ENCODE measurements around the gene RCAN2. TPM values are rescaled to one million over a fixed set of nuclear protein-coding genes. Genes with fewer than 3 reads are reported as not detected.

Gene RCAN2
- total RNA-seq, 1 donor from 2014 or later: 1.6 TPM

DNA sequence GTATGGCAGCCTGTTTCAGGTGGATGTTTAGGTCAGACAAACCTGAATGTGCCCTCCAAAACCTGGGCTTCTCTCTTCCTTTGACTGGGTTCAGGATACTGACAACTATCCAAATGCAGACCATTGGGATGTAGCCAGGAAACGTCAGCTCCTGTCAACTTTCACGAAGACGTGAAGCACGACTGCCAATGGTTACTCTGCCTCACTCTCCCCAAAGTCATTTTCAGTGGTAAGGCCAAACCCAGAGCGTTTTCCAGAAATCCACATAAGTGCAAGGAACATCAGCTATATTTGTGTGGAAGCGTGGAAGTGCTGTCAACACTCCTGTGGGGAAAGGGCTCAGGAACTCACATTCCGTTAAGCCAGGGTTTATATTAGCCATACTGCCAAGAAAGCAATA, 20.1 kb upstream of the RCAN2 start:
- Histone ChIP-seq H3K9me3 (ENCODE audit: control insufficient read depth in 3 of 3, low read length in 3 of 3) (no peaks in the 10 kb centered on the region), H3K4me1 (ENCODE audit: control insufficient read depth in 3 of 3, insufficient read depth in 3 of 3, low read length in 3 of 3) (peaks cover 39 to 50% (median 43%) of the 10 kb centered on the region in 3 donors), H3K27ac (ENCODE audit: low read depth, low read length) (peak overlapping the region; percentile 46)

GRCh38 chr6:46510651-46511050, 19.4 kb upstream of the RCAN2 start:
- peak overlapping the region; percentile 63 for H3K27ac ChIP-seq (ENCODE audit: low read depth, low read length)
- no peak overlapping the region for H3K9ac ChIP-seq (ENCODE audit: low read depth in 1 of 3, low read length in 3 of 3)
- no peaks in the 10 kb centered on the region for H3K27me3 ChIP-seq (ENCODE audit: control insufficient read depth in 3 of 3, insufficient read depth in 3 of 3, low read length in 3 of 3)
- H3K4me1 ChIP-seq (ENCODE audit: control insufficient read depth in 3 of 3, insufficient read depth in 3 of 3, low read length in 3 of 3): peaks cover 43 to 53% (median 45%) of the 10 kb centered on the region in 3 donors
- H3K36me3 ChIP-seq (ENCODE audit: control insufficient read depth in 3 of 3, insufficient read depth in 3 of 3, low read length in 3 of 3): no peaks in the 10 kb centered on the region
- no peak overlapping the region for H3K4me3 ChIP-seq (ENCODE audit: low read length in 3 of 3)
- no peaks in the 10 kb centered on the region for H3K9me3 ChIP-seq (ENCODE audit: control insufficient read depth in 3 of 3, low read length in 3 of 3)

More for the DNA sequence above, 20.1 kb upstream of the RCAN2 start:
- Histone ChIP-seq H3K36me3 (ENCODE audit: control insufficient read depth in 3 of 3, insufficient read depth in 3 of 3, low read length in 3 of 3) (no peaks in the 10 kb centered on the region), H3K4me3 (ENCODE audit: low read length in 3 of 3) (no peak overlapping the region), H3K27me3 (ENCODE audit: control insufficient read depth in 3 of 3, insufficient read depth in 3 of 3, low read length in 3 of 3) (no peaks in the 10 kb centered on the region), H3K9ac (ENCODE audit: low read depth in 1 of 3, low read length in 3 of 3) (no peak overlapping the region)

- no peaks in the 10 kb centered on the region for H3K9me3 ChIP-seq (ENCODE audit: control insufficient read depth in 3 of 3, low read length in 3 of 3)
- H3K4me3 ChIP-seq (ENCODE audit: low read length in 3 of 3): no peak overlapping the region
- H3K9ac ChIP-seq (ENCODE audit: low read depth in 1 of 3, low read length in 3 of 3): no peak overlapping the region
- H3K27ac ChIP-seq (ENCODE audit: low read depth, low read length): peak overlapping the region; percentile 63
- no peaks in the 10 kb centered on the region for H3K27me3 ChIP-seq (ENCODE audit: control insufficient read depth in 3 of 3, insufficient read depth in 3 of 3, low read length in 3 of 3)
- peaks cover 43 to 59% (median 45%) of the 10 kb centered on the region in 3 donors for H3K4me1 ChIP-seq (ENCODE audit: control insufficient read depth in 3 of 3, insufficient read depth in 3 of 3, low read length in 3 of 3)
- H3K36me3 ChIP-seq (ENCODE audit: control insufficient read depth in 3 of 3, insufficient read depth in 3 of 3, low read length in 3 of 3): no peaks in the 10 kb centered on the region
Observed at GRCh38 chr6:46509981-46510510, 18.8 kb upstream of the RCAN2 start.

DNA sequence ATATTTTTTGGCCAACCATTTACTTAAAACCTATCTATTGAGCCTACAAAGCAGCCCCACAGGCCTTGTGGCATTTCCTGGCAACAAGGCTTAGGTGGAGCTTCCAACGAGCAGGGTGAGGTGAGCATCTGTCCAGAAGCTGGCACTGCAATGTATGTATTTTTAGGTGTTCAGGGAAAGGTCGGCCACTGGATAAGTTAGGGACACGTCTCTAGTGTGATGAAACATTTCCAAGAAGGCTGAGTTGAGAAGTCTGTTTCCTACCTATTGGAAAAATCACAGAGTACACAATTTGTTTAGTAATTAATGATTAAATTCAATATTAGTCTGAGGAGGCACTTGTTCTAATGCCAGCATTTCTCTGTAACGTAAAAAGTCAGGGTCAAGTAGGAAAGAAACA, 17.8 kb upstream of the RCAN2 start:
- Histone ChIP-seq H3K9ac (ENCODE audit: low read depth in 1 of 3, low read length in 3 of 3) (no peak overlapping the region), H3K9me3 (ENCODE audit: control insufficient read depth in 3 of 3, low read length in 3 of 3) (no peaks in the 10 kb centered on the region), H3K36me3 (ENCODE audit: control insufficient read depth in 3 of 3, insufficient read depth in 3 of 3, low read length in 3 of 3) (no peaks in the 10 kb centered on the region), H3K27me3 (ENCODE audit: control insufficient read depth in 3 of 3, insufficient read depth in 3 of 3, low read length in 3 of 3) (no peaks in the 10 kb centered on the region), H3K27ac (ENCODE audit: low read depth, low read length) (peak overlapping the region; percentile 63), H3K4me3 (ENCODE audit: low read length in 3 of 3) (no peak overlapping the region), H3K4me1 (ENCODE audit: control insufficient read depth in 3 of 3, insufficient read depth in 3 of 3, low read length in 3 of 3) (peaks cover 43 to 66% (median 45%) of the 10 kb centered on the region in 3 donors)

- Histone ChIP-seq H3K27ac (ENCODE audit: low read depth, low read length) (no peak overlapping the region), H3K9ac (ENCODE audit: low read depth in 1 of 3, low read length in 3 of 3) (no peak overlapping the region), H3K4me3 (ENCODE audit: low read length in 3 of 3) (no peak overlapping the region), H3K36me3 (ENCODE audit: control insufficient read depth in 3 of 3, insufficient read depth in 3 of 3, low read length in 3 of 3) (no peaks in the 10 kb centered on the region), H3K4me1 (ENCODE audit: control insufficient read depth in 3 of 3, insufficient read depth in 3 of 3, low read length in 3 of 3) (peaks cover 45 to 65% (median 48%) of the 10 kb centered on the region in 3 donors), H3K9me3 (ENCODE audit: control insufficient read depth in 3 of 3, low read length in 3 of 3) (no peaks in the 10 kb centered on the region), H3K27me3 (ENCODE audit: control insufficient read depth in 3 of 3, insufficient read depth in 3 of 3, low read length in 3 of 3) (no peaks in the 10 kb centered on the region)
Observed at GRCh38 chr6:46507426-46507825, 16.2 kb upstream of the RCAN2 start.

DNA sequence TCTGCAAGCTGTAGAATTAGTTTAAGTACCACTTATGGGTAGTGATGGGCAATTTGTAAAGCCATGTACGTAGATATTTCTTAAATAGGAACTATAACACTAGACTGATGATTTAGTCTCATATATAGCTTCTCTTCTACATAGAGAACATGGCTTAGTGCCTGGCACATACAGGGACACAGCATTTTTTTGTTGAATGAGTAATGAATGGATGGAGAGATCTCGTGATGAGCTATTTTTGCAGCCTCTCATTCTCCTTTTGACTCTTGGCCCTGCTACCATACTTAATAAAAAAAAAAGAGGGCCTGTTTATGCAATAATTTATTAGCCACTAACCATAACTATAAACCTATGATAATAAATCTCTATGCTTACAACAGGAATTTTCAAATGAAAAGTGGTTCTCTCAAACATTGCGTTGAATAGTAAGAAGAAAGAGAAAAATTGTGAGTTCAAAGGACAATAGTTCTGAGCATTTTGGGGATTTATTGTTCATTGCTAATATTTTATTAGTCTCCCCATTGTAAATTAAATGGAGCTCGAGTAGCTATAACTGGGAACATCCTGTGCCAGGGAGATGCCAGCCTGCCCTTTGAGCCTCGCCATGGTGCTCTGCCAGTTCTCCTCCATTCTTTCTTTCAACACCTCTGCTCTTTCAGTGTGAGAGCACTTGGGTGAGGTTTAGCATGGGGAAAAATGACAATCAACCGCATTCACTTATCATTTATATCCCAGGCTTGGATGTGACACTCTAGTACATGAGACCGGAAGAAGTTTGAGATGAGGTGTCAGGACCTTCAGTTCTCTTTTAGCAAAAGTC, 14.7 kb upstream of the RCAN2 start:
- H3K4me1 ChIP-seq (ENCODE audit: control insufficient read depth in 3 of 3, insufficient read depth in 3 of 3, low read length in 3 of 3): peaks cover 39 to 56% (median 40%) of the 10 kb centered on the region in 3 donors
- no peaks in the 10 kb centered on the region for H3K9me3 ChIP-seq (ENCODE audit: control insufficient read depth in 3 of 3, low read length in 3 of 3)
- H3K27ac ChIP-seq (ENCODE audit: low read depth, low read length): peak overlapping the region; percentile 13
- no peaks in the 10 kb centered on the region for H3K36me3 ChIP-seq (ENCODE audit: control insufficient read depth in 3 of 3, insufficient read depth in 3 of 3, low read length in 3 of 3)
- H3K27me3 ChIP-seq (ENCODE audit: control insufficient read depth in 3 of 3, insufficient read depth in 3 of 3, low read length in 3 of 3): no peaks in the 10 kb centered on the region
- no peak overlapping the region for H3K4me3 ChIP-seq (ENCODE audit: low read length in 3 of 3)
- no peak overlapping the region for H3K9ac ChIP-seq (ENCODE audit: low read depth in 1 of 3, low read length in 3 of 3)

DNA sequence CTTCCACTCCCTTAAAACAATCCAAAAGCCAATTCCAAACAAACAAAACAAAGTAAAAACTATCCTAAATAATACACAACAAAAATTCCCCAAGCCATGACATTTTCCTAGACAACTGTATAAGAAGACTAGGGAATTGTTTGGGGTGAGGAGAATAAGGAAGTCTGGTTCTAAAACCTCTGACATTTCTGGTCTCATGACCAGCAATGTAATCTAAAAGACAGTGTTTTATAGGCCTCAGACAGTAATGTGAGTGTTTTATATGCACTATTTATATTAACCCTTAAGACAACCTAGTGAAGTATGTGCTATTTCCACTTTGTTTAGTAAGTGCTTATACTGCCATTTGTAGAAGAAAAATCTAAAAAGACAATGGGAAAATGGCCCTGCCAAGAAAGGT, 13.0 kb upstream of the RCAN2 start:
- Histone ChIP-seq H3K9ac (ENCODE audit: low read depth in 1 of 3, low read length in 3 of 3) (no peak overlapping the region), H3K4me1 (ENCODE audit: control insufficient read depth in 3 of 3, insufficient read depth in 3 of 3, low read length in 3 of 3) (peaks cover 23 to 43% (median 26%) of the 10 kb centered on the region in 3 donors), H3K9me3 (ENCODE audit: control insufficient read depth in 3 of 3, low read length in 3 of 3) (no peaks in the 10 kb centered on the region), H3K36me3 (ENCODE audit: control insufficient read depth in 3 of 3, insufficient read depth in 3 of 3, low read length in 3 of 3) (no peaks in the 10 kb centered on the region), H3K27me3 (ENCODE audit: control insufficient read depth in 3 of 3, insufficient read depth in 3 of 3, low read length in 3 of 3) (no peaks in the 10 kb centered on the region), H3K27ac (ENCODE audit: low read depth, low read length) (no peak overlapping the region), H3K4me3 (ENCODE audit: low read length in 3 of 3) (no peak overlapping the region)

DNA sequence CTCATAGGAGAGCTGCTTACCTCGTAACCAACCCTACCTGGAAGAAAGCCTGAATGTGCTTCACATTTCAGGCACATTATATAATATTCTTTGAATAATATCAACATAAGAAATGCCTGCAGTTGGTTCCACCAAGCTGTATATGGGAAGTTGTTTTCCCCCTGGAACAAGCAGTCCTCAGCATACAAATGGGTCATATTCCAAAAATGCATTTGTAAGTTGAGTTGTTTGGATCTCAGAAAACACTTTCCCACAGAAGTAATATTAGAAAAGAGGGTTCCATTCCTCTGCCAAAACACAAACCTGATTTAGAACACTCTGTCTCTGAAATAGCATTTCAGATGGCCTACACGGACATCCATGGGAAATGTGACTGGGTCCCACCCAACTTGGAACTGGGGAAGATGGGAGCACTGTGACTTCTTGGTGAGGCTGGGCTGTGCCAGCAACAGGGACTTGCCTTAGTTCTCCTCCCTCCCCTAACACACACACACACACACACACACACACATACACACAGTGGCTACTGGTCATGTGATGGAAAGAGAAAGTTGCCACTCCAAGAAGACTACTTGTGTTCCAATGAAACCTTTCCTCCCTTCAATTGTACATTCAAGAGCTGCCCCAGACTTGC, 11.4 kb upstream of the RCAN2 start:
- Histone ChIP-seq H3K4me1 (ENCODE audit: control insufficient read depth in 3 of 3, insufficient read depth in 3 of 3, low read length in 3 of 3) (peaks cover 12 to 26% (median 13%) of the 10 kb centered on the region in 3 donors), H3K27ac (ENCODE audit: low read depth, low read length) (peak overlapping the region; percentile 21), H3K27me3 (ENCODE audit: control insufficient read depth in 3 of 3, insufficient read depth in 3 of 3, low read length in 3 of 3) (no peaks in the 10 kb centered on the region), H3K4me3 (ENCODE audit: low read length in 3 of 3) (no peak overlapping the region), H3K9me3 (ENCODE audit: control insufficient read depth in 3 of 3, low read length in 3 of 3) (no peaks in the 10 kb centered on the region), H3K9ac (ENCODE audit: low read depth in 1 of 3, low read length in 3 of 3) (no peak overlapping the region), H3K36me3 (ENCODE audit: control insufficient read depth in 3 of 3, insufficient read depth in 3 of 3, low read length in 3 of 3) (no peaks in the 10 kb centered on the region)

GRCh38 chr6:46501136-46502089, 10.2 kb upstream of the RCAN2 start:
- H3K4me3 ChIP-seq (ENCODE audit: low read length in 3 of 3): no peak overlapping the region
- no peaks in the 10 kb centered on the region for H3K36me3 ChIP-seq (ENCODE audit: control insufficient read depth in 3 of 3, insufficient read depth in 3 of 3, low read length in 3 of 3)
- no peak overlapping the region for H3K27ac ChIP-seq (ENCODE audit: low read depth, low read length)
- H3K9me3 ChIP-seq (ENCODE audit: control insufficient read depth in 3 of 3, low read length in 3 of 3): no peaks in the 10 kb centered on the region
- H3K4me1 ChIP-seq (ENCODE audit: control insufficient read depth in 3 of 3, insufficient read depth in 3 of 3, low read length in 3 of 3): peaks cover 9 to 23% (median 11%) of the 10 kb centered on the region in 3 donors
- no peak overlapping the region for H3K9ac ChIP-seq (ENCODE audit: low read depth in 1 of 3, low read length in 3 of 3)
- no peaks in the 10 kb centered on the region for H3K27me3 ChIP-seq (ENCODE audit: control insufficient read depth in 3 of 3, insufficient read depth in 3 of 3, low read length in 3 of 3)

All from skeletal muscle tissue (tissue), 4 donors.